HG02938 (cell line): Measurements from ENCODE around the gene CALU.

Source experiments
- ATAC-seq: cut with Tn5 transposase; IDR thresholded peaks from one replicate; pipeline ENCODE4 v1.9.1; 2021; ENCODE audit warnings: mild to moderate bottlenecking, moderate library complexity; ENCODE audit not compliant: unreplicated experiment

Gene CALU

GRCh38 chr7:128745706-128746105, 6.5 kb downstream of the CALU start:
- no peak for ATAC-seq

- no peak for ATAC-seq
These were observed 8.3 kb downstream of the CALU start for GRCh38 chr7:128747327-128748079.

- ATAC-seq, result no peak
These were observed 13.1 kb downstream of the CALU start for GRCh38 chr7:128752251-128752650.

GRCh38 chr7:128755075-128755818, 16.1 kb downstream of the CALU start:
- ATAC-seq, result no peak

- ATAC-seq, result no peak
These were observed 16.8 kb downstream of the CALU start for GRCh38 chr7:128755819-128756476.

GRCh38 chr7:128757203-128757602, 18.0 kb downstream of the CALU start:
- no peak for ATAC-seq

- ATAC-seq, result no peak
These were observed 19.4 kb downstream of the CALU start for GRCh38 chr7:128758553-128758952.

- no peak for ATAC-seq
These were observed 20.1 kb downstream of the CALU start for GRCh38 chr7:128759242-128759641.

- ATAC-seq, result no peak
These were observed 24.4 kb downstream of the CALU start for GRCh38 chr7:128763541-128763940.

GRCh38 chr7:128767475-128768110, 28.4 kb downstream of the CALU start:
- no peak for ATAC-seq

GRCh38 chr7:128770233-128770632, 31.1 kb downstream of the CALU start:
- no peak for ATAC-seq

- ATAC-seq, result no peak
These were observed 34.4 kb downstream of the CALU start for GRCh38 chr7:128773604-128774003.

- no peak for ATAC-seq
These were observed 35.0 kb downstream of the CALU start for GRCh38 chr7:128774029-128774689.

GRCh38 chr7:128774921-128775320, 35.8 kb downstream of the CALU start:
- ATAC-seq, result no peak

GRCh38 chr7:128775744-128776474, 36.8 kb downstream of the CALU start, which contains the start of gene OPN1SW:
Gene OPN1SW (minus strand): TSS chr7:128775794. CDS start chr7:128775781, 13 bp downstream.
- ATAC-seq, result no peak

- ATAC-seq, result no peak
These were observed 38.3 kb downstream of the CALU start for GRCh38 chr7:128777156-128778123.

GRCh38 chr7:128778946-128779345, 39.8 kb downstream of the CALU start:
- no peak for ATAC-seq

- ATAC-seq, result no peak
These were observed 42.0 kb downstream of the CALU start for GRCh38 chr7:128781126-128781525.

- no peak for ATAC-seq
These were observed 42.7 kb downstream of the CALU start for GRCh38 chr7:128781851-128782250.
